ENCODE measurements around the gene IDNK.

DNA sequence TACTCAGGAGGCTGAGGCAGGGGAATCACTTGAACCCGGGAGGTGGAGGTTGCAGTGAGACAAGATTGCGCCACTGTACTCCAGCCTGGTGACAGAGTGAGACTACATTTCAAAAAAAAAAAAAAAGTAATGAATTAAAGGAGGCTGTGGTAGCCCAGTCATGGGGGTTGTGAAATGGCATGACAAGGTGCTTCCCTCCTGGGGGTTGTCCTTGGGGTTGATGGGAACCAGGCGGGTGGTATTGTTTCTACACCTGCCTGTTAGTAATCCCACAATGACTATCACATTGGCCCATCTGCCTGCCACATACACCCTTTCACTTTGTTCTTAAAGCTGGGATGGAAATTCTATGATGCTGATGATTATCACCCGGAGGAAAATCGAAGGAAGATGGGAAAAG, 5.6 kb downstream of the IDNK start:
- TF ChIP-seq, protein P1, sequence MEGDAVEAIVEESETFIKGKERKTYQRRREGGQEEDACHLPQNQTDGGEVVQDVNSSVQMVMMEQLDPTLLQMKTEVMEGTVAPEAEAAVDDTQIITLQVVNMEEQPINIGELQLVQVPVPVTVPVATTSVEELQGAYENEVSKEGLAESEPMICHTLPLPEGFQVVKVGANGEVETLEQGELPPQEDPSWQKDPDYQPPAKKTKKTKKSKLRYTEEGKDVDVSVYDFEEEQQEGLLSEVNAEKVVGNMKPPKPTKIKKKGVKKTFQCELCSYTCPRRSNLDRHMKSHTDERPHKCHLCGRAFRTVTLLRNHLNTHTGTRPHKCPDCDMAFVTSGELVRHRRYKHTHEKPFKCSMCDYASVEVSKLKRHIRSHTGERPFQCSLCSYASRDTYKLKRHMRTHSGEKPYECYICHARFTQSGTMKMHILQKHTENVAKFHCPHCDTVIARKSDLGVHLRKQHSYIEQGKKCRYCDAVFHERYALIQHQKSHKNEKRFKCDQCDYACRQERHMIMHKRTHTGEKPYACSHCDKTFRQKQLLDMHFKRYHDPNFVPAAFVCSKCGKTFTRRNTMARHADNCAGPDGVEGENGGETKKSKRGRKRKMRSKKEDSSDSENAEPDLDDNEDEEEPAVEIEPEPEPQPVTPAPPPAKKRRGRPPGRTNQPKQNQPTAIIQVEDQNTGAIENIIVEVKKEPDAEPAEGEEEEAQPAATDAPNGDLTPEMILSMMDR (optimal IDR thresholded peaks at IDR 0.05 in 1 of 3, IDR thresholded peaks at IDR 0.05 in 1 of 3, conservative IDR thresholded peaks at IDR 0.05 in 1 of 3; ENCODE audit: extremely low read depth in 1 of 3, insufficient read depth in 2 of 3, low read length in 3 of 3): no peak
- TF ChIP-seq EZH2 (IDR thresholded peaks at IDR 0.05; ENCODE audit: low read length): no peak

All from keratinocyte (primary cell).